Aorta (tissue), 5 donors: Measurements from ENCODE around the gene EBPL. TPM values are rescaled to one million over a fixed set of nuclear protein-coding genes. Genes with fewer than 3 reads are reported as not detected.

ENCODE experiments used
- ATAC-seq: fragments of 200-7000 bp; cut with Tn5 transposase; one replicate; pipeline ENCODE4 v1.9.1; 2022; ENCODE audit warnings: moderate library complexity; ENCODE audit not compliant: low FRiP score
- DNase-seq, 2 donors: peaks; one replicate each; pipeline ENCODE4 v3.0.0-alpha.2; 2020
- H3K27ac ChIP-seq, 2 donors: one replicate each; pipeline ENCODE4 v1.5.1; 2013; ENCODE audit warnings: low read length in 2 of 2, mild to moderate bottlenecking in 2 of 2, moderate library complexity in 2 of 2, control low read depth in 1 of 2, inconsistent platforms in 1 of 2, low read depth in 1 of 2
- H3K27me3 ChIP-seq, 2 donors: one replicate each; pipeline ENCODE4 v1.6.1; 2013; ENCODE audit warnings: control low read depth in 1 of 2, low read length in 1 of 2, mild to moderate bottlenecking in 1 of 2, moderate library complexity in 1 of 2; ENCODE audit not compliant: insufficient read depth in 2 of 2, control insufficient read depth in 1 of 2
- H3K36me3 ChIP-seq, 2 donors: one replicate each; pipeline ENCODE4 v1.6.1; 2013; ENCODE audit warnings: control low read depth in 1 of 2, low read length in 1 of 2, mild to moderate bottlenecking in 1 of 2; ENCODE audit not compliant: insufficient read depth in 2 of 2, control insufficient read depth in 1 of 2
- H3K4me1 ChIP-seq, 2 donors: one replicate each; pipeline ENCODE4 v1.6.1; 2013; ENCODE audit warnings: low read length in 2 of 2, control low read depth in 1 of 2, mild to moderate bottlenecking in 1 of 2, moderate library complexity in 1 of 2; ENCODE audit not compliant: insufficient read depth in 2 of 2, control insufficient read depth in 1 of 2
- H3K4me3 ChIP-seq, 2 donors: one replicate each; pipeline ENCODE4 v1.5.1; 2013; ENCODE audit warnings: low read length in 2 of 2, control low read depth in 1 of 2, mild to moderate bottlenecking in 1 of 2
- H3K9me3 ChIP-seq: one replicate; pipeline ENCODE4 v1.6.1; 2013; ENCODE audit warnings: mild to moderate bottlenecking, low read length; ENCODE audit not compliant: control insufficient read depth
- WGBS, 2 donors: extraction: QIAGEN DNeasy Blood & Tissue Kit; methylation state at CpG; one replicate each; pipeline ENCODE4 v1.1.7; 2013; 5-methylcytosine and 5-hydroxymethylcytosine counted together
- intact Hi-C, 2 donors: fragments of 100-400 bp; cut with DNase I; formaldehyde crosslinking; loops; one replicate each; pipeline versions ENCODE4 v1.14.2 to v1.15.0; 2022
- polyA plus RNA-seq, 2 donors: library from polyadenylated mRNA; stranded (reverse); fragments of 200-250 nt; gene quantifications; one replicate each; pipeline ENCODE4 v1.2.3, GENCODE V29; 2013
- total RNA-seq, 2 donors: library from RNA; stranded (reverse); fragmentation: NEBNext Ultra II Directional; extraction: Animal tissue kit (Norgen Biotek cat#: 25700); gene quantifications; one replicate each; pipeline ENCODE4 v1.2.1, GENCODE V29; 2021
- donor health status: healthy with polysubstance abuse.
- donor health status: Bipolar disorder and iron deficiency.
- donor health status: DM: no; HTN: no; CAD: no.
- donor health status: DM: no; HTN: no; CAD: no.
- donor health status: DM: yes; HTN: yes; CAD: no.

Gene EBPL
- total and polyA plus RNA-seq, 4 donors = 23.7 to 36.4 (median 27.9) TPM

GRCh38 chr13:49633710-49634109 is 57.6 kb downstream of the EBPL start:
- H3K4me3 ChIP-seq = no peak overlapping the region
- no peaks in the 10 kb centered on the region for H3K4me1 ChIP-seq
- H3K9me3 ChIP-seq = no peaks in the 10 kb centered on the region
- no peak overlapping the region for H3K27ac ChIP-seq
- H3K36me3 ChIP-seq = no peaks in the 10 kb centered on the region
- DNase-seq (no peak), ATAC-seq (no peak)
- intact Hi-C loops = no loop called here
- H3K27me3 ChIP-seq = no peaks in the 10 kb centered on the region
- 86 to 90% methylated on average over 4 of the region's 4 CpGs for WGBS, 2 donors

- Histone ChIP-seq H3K27me3 (no peaks in the 10 kb centered on the region), H3K27ac (no peak overlapping the region), H3K36me3 (no peaks in the 10 kb centered on the region), H3K4me3 (no peak overlapping the region), H3K9me3 (no peaks in the 10 kb centered on the region), H3K4me1 (no peaks in the 10 kb centered on the region)
- DNase-seq (no peak), ATAC-seq (no peak)
- 94 to 95% methylated on average over 5 of the region's 5 CpGs for WGBS, 2 donors
- intact Hi-C loops = no loop called here
Observed at GRCh38 chr13:49632156-49632555, 59.1 kb downstream of the EBPL start.

- H3K27ac ChIP-seq = no peak overlapping the region
- DNase-seq (no peak), ATAC-seq (no peak)
- no peaks in the 10 kb centered on the region for H3K4me1 ChIP-seq
- H3K27me3 ChIP-seq = no peaks in the 10 kb centered on the region
- H3K9me3 ChIP-seq = no peaks in the 10 kb centered on the region
- H3K36me3 ChIP-seq = no peaks in the 10 kb centered on the region
- no peak overlapping the region for H3K4me3 ChIP-seq
- intact Hi-C loops = no loop called here
- 87 to 88% methylated on average over 16 of the region's 16 CpGs for WGBS, 2 donors
Observed at GRCh38 chr13:49630580-49630979, 60.7 kb downstream of the EBPL start.

- no peak overlapping the region for H3K27ac ChIP-seq
- no peaks in the 10 kb centered on the region for H3K9me3 ChIP-seq
- 90 to 92% methylated on average over 4 of the region's 4 CpGs for WGBS, 2 donors
- H3K4me3 ChIP-seq = no peak overlapping the region
- H3K27me3 ChIP-seq = no peaks in the 10 kb centered on the region
- H3K4me1 ChIP-seq = no peaks in the 10 kb centered on the region
- no peaks in the 10 kb centered on the region for H3K36me3 ChIP-seq
- no peak for DNase-seq
- ATAC-seq = no peak
- intact Hi-C loops = no loop called here
Observed at GRCh38 chr13:49629947-49630346, 61.3 kb downstream of the EBPL start.

GRCh38 chr13:49629196-49629938 is 61.9 kb downstream of the EBPL start:
- Histone ChIP-seq H3K4me1 (no peaks in the 10 kb centered on the region), H3K36me3 (no peaks in the 10 kb centered on the region), H3K9me3 (no peaks in the 10 kb centered on the region), H3K27me3 (no peaks in the 10 kb centered on the region), H3K4me3 (no peak overlapping the region), H3K27ac (no peak overlapping the region)
- ATAC-seq (no peak), DNase-seq (no peak)
- intact Hi-C loops = no loop called here
- 81 to 87% methylated on average over 8 of the region's 8 CpGs for WGBS, 2 donors

- intact Hi-C loops = no loop called here
- Histone ChIP-seq H3K36me3 (no peaks in the 10 kb centered on the region), H3K4me1 (no peaks in the 10 kb centered on the region), H3K27ac (no peak within 1 kb of the TSS), H3K27me3 (no peaks in the 10 kb centered on the region), H3K9me3 (no peaks in the 10 kb centered on the region), H3K4me3 (no peak within 1 kb of the TSS)
- DNase-seq (peak; percentile 80 to 82), ATAC-seq (peak; percentile 30)
- 49 to 55% methylated on average over 17 of the region's 17 CpGs for WGBS, 2 donors
Observed at GRCh38 chr13:49627831-49628652, 63.2 kb downstream of the EBPL start, which contains the start of gene ARL11. ARL11 (plus strand) TSS chr13:49628507; CDS start chr13:49630448, 1,941 bp downstream.

GRCh38 chr13:49625392-49626079 is 65.8 kb downstream of the EBPL start:
- H3K9me3 ChIP-seq = no peaks in the 10 kb centered on the region
- peak in 1 of 2 donors; percentile 72 for DNase-seq
- no peaks in the 10 kb centered on the region for H3K27me3 ChIP-seq
- no peaks in the 10 kb centered on the region for H3K4me1 ChIP-seq
- H3K4me3 ChIP-seq = no peak overlapping the region
- ATAC-seq = no peak
- WGBS, 2 donors = 83 to 84% methylated on average over 12 of the region's 12 CpGs
- H3K36me3 ChIP-seq = no peaks in the 10 kb centered on the region
- H3K27ac ChIP-seq = no peak overlapping the region
- intact Hi-C loops = no loop called here

- H3K4me1 ChIP-seq = no peaks in the 10 kb centered on the region
- H3K27ac ChIP-seq = no peak overlapping the region
- intact Hi-C loops = no loop called here
- H3K36me3 ChIP-seq = no peaks in the 10 kb centered on the region
- H3K27me3 ChIP-seq = no peaks in the 10 kb centered on the region
- H3K4me3 ChIP-seq = no peak overlapping the region
- DNase-seq = no peak
- no peak for ATAC-seq
- 95% methylated on average over 6 of the region's 6 CpGs for WGBS, 2 donors
- H3K9me3 ChIP-seq = no peaks in the 10 kb centered on the region
Observed at GRCh38 chr13:49624229-49624628, 67.1 kb downstream of the EBPL start.
